ENCODE measurements around the gene SP2. TPM values are rescaled to one million over a fixed set of nuclear protein-coding genes. Genes with fewer than 3 reads are reported as not detected.

The SP2 gene
- total and polyA plus RNA-seq, 2 of the 13 experiments (the other 11 are each of a cell fraction or from before 2014, with no cell fraction given) = 1.4 to 4.8 TPM

DNA sequence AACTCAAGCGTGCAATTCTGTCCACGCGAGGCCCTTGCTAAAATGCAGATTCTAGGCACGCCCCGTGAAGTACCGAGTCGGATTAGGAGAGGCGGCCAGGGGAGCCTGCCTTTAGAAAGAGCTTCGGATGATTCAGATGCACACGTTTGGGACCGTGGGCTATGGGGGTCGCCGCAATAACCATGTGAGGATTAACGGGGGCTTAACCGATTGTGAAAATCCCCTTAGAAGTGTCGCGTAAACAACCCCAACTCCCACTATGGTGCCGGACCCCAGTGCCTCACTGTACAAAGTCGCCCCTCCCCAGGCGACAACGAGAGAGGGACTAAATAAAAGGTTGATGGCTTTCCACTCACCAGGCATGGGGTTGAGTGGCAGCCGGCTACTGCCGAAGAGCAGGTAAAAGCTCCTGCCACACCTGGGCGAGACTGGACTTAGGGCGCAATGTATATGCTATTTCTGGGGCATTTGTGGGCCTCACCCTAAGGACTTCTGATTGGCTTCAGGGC lies 635 bp upstream of the SP2 start (continued):
- TF ChIP-seq, protein P1, sequence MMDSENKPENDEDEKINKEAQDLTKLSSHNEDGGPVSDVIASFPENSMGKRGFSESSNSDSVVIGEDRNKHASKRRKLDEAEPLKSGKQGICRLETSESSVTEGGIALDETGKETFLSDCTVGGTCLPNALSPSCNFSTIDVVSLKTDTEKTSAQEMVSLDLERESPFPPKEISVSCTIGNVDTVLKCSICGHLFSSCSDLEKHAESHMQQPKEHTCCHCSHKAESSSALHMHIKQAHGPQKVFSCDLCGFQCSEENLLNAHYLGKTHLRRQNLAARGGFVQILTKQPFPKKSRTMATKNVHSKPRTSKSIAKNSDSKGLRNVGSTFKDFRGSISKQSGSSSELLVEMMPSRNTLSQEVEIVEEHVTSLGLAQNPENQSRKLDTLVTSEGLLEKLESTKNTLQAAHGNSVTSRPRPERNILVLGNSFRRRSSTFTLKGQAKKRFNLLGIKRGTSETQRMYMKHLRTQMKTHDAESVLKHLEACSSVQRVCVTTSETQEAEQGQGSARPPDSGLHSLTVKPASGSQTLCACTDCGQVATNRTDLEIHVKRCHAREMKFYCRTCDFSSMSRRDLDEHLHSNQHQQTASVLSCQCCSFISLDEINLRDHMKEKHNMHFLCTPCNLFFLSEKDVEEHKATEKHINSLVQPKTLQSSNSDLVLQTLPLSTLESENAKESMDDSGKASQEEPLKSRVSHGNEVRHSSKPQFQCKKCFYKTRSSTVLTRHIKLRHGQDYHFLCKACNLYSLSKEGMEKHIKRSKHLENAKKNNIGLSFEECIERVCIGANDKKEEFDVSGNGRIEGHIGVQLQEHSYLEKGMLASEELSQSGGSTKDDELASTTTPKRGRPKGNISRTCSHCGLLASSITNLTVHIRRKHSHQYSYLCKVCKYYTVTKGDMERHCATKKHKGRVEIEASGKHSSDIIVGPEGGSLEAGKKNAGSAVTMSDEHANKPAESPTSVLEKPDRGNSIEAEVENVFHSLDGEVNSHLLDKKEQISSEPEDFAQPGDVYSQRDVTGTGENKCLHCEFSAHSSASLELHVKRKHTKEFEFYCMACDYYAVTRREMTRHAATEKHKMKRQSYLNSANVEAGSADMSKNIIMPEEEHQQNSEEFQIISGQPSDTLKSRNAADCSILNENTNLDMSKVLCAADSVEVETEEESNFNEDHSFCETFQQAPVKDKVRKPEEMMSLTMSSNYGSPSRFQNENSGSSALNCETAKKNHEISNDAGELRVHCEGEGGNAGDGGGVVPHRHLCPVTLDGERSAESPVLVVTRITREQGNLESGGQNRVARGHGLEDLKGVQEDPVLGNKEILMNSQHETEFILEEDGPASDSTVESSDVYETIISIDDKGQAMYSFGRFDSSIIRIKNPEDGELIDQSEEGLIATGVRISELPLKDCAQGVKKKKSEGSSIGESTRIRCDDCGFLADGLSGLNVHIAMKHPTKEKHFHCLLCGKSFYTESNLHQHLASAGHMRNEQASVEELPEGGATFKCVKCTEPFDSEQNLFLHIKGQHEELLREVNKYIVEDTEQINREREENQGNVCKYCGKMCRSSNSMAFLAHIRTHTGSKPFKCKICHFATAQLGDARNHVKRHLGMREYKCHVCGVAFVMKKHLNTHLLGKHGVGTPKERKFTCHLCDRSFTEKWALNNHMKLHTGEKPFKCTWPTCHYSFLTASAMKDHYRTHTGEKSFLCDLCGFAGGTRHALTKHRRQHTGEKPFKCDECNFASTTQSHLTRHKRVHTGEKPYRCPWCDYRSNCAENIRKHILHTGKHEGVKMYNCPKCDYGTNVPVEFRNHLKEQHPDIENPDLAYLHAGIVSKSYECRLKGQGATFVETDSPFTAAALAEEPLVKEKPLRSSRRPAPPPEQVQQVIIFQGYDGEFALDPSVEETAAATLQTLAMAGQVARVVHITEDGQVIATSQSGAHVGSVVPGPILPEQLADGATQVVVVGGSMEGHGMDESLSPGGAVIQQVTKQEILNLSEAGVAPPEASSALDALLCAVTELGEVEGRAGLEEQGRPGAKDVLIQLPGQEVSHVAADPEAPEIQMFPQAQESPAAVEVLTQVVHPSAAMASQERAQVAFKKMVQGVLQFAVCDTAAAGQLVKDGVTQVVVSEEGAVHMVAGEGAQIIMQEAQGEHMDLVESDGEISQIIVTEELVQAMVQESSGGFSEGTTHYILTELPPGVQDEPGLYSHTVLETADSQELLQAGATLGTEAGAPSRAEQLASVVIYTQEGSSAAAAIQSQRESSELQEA (CRISPR knock-in tag; IDR thresholded peaks at IDR 0.05; ENCODE audit: not compliant biosample characterization) = no peak
- TF ChIP-seq, protein P2, sequence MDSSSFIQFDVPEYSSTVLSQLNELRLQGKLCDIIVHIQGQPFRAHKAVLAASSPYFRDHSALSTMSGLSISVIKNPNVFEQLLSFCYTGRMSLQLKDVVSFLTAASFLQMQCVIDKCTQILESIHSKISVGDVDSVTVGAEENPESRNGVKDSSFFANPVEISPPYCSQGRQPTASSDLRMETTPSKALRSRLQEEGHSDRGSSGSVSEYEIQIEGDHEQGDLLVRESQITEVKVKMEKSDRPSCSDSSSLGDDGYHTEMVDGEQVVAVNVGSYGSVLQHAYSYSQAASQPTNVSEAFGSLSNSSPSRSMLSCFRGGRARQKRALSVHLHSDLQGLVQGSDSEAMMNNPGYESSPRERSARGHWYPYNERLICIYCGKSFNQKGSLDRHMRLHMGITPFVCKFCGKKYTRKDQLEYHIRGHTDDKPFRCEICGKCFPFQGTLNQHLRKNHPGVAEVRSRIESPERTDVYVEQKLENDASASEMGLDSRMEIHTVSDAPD (CRISPR knock-in tag; IDR thresholded peaks at IDR 0.05) = no peak
- TF ChIP-seq AKAP8 (CRISPR knock-in tag; IDR thresholded peaks at IDR 0.05) (no peak), ZNF121 (CRISPR knock-in tag; IDR thresholded peaks at IDR 0.05) (no peak; the same call in 1 of the 2 replicates), ZNF883 (CRISPR knock-in tag; IDR thresholded peaks at IDR 0.05; ENCODE audit: not compliant biosample characterization) (peak; percentile 61), SRSF4 (IDR thresholded peaks at IDR 0.05; ENCODE audit: low read depth, low read length, poor library complexity, severe bottlenecking) (no peak), STAG1 (CRISPR knock-in tag; IDR thresholded peaks at IDR 0.05) (no peak)
- TF ChIP-seq, protein P3, sequence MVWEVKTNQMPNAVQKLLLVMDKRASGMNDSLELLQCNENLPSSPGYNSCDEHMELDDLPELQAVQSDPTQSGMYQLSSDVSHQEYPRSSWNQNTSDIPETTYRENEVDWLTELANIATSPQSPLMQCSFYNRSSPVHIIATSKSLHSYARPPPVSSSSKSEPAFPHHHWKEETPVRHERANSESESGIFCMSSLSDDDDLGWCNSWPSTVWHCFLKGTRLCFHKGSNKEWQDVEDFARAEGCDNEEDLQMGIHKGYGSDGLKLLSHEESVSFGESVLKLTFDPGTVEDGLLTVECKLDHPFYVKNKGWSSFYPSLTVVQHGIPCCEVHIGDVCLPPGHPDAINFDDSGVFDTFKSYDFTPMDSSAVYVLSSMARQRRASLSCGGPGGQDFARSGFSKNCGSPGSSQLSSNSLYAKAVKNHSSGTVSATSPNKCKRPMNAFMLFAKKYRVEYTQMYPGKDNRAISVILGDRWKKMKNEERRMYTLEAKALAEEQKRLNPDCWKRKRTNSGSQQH (CRISPR knock-in tag; IDR thresholded peaks at IDR 0.05; ENCODE audit: low read depth) = no peak
- TF ChIP-seq, protein P4, sequence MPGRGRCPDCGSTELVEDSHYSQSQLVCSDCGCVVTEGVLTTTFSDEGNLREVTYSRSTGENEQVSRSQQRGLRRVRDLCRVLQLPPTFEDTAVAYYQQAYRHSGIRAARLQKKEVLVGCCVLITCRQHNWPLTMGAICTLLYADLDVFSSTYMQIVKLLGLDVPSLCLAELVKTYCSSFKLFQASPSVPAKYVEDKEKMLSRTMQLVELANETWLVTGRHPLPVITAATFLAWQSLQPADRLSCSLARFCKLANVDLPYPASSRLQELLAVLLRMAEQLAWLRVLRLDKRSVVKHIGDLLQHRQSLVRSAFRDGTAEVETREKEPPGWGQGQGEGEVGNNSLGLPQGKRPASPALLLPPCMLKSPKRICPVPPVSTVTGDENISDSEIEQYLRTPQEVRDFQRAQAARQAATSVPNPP (CRISPR knock-in tag; IDR thresholded peaks at IDR 0.05) = peak; percentile 77; the same call in 1 of the 2 replicates
- TF ChIP-seq, protein P5, sequence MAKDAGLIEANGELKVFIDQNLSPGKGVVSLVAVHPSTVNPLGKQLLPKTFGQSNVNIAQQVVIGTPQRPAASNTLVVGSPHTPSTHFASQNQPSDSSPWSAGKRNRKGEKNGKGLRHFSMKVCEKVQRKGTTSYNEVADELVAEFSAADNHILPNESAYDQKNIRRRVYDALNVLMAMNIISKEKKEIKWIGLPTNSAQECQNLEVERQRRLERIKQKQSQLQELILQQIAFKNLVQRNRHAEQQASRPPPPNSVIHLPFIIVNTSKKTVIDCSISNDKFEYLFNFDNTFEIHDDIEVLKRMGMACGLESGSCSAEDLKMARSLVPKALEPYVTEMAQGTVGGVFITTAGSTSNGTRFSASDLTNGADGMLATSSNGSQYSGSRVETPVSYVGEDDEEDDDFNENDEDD (CRISPR knock-in tag; IDR thresholded peaks at IDR 0.05; ENCODE audit: borderline replicate concordance) = no peak

All from HepG2 (cell line).